ENCODE results near the gene UNC13D.

Gene UNC13D

DNA sequence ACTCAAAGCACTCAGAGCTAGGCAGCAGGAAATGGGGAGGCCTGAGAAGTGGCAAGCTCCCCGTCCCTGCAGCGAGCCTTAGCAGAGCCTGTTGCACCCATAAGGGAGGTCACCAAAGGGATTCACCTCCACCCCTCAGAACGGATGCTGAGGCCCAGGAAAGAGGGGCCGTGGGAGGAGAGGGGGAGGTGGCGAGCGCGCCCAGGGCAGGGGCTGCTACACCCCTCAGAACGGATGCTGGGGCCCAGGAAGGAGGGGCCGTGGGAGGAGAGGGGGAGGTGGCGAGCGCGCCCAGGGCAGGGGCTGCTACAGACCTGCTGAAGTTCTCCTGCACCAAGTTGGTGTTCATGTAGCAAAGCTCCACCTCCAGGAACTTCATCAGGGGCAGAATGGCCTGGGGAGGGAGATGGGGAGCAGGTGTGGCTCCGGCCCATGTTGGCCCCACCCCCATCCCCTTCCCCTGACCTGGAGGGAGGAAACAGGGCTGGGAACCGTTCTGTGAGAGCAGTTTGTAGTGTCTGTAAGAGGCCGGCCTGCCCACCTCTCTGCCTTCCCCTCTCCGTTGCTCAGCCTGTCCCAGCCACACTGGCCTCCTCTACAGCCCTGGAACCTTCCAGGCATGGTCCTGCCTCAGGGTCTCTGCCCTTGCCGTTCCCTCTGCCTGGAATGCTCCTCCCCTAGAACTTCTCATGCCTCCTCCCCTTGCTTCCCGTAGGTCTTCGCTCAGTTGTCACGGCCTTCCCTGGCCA lies 11.4 kb downstream of the UNC13D start:
- H3K27ac ChIP-seq (ENCODE audit: extremely low read depth, low read depth, low read length): no peak overlapping the region
- H3K36me3 ChIP-seq (ENCODE audit: control insufficient read depth in 2 of 2, insufficient read depth in 1 of 2, low read length in 2 of 2): no peaks in the 10 kb centered on the region
- no peaks in the 10 kb centered on the region for H3K4me1 ChIP-seq (ENCODE audit: control insufficient read depth, insufficient read depth, low read length)
- TF ChIP-seq EGR2 (tag by site-specific recombination; IDR thresholded peaks at IDR 0.05; ENCODE audit: low read depth) (peak; percentile 84), KLF1 (tag by site-specific recombination; IDR thresholded peaks at IDR 0.05) (peak; percentile 61), ZNF341 (tag by site-specific recombination; IDR thresholded peaks at IDR 0.05; ENCODE audit: low read depth) (peak; percentile 30; the same call in 1 of the 2 replicates), ZNF184 (tag by site-specific recombination; IDR thresholded peaks at IDR 0.05) (no peak), ZFHX2 (tag by site-specific recombination; conservative IDR thresholded peaks at IDR 0.05) (peak; percentile 90), SCRT1 (tag by site-specific recombination; IDR thresholded peaks at IDR 0.05; ENCODE audit: borderline replicate concordance) (0 out of 2 replicates have a peak, but pooled peaks have one; percentile 5), SP2 (tag by site-specific recombination; IDR thresholded peaks at IDR 0.05) (0 out of 2 replicates have a peak, but pooled peaks have one; percentile 17), ZNF501 (tag by site-specific recombination; IDR thresholded peaks at IDR 0.05) (no peak), SP3 (tag by site-specific recombination; IDR thresholded peaks at IDR 0.05) (peak; percentile 55; the same call in 1 of the 2 replicates), SCRT2 (tag by site-specific recombination; IDR thresholded peaks at IDR 0.05) (peak; percentile 50)
- TF ChIP-seq, protein P1, sequence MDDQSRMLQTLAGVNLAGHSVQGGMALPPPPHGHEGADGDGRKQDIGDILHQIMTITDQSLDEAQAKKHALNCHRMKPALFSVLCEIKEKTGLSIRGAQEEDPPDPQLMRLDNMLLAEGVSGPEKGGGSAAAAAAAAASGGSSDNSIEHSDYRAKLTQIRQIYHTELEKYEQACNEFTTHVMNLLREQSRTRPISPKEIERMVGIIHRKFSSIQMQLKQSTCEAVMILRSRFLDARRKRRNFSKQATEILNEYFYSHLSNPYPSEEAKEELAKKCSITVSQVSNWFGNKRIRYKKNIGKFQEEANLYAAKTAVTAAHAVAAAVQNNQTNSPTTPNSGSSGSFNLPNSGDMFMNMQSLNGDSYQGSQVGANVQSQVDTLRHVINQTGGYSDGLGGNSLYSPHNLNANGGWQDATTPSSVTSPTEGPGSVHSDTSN (CRISPR knock-in tag; IDR thresholded peaks at IDR 0.05): no peak
- ChIA-PET CTCF (interaction anchor here (0.7 to 1.6 kb wide), 3 partner anchors 9 to 20 kb away, joined by 3 to 4 read pairs (median 3); no protein-coding TSS in a partner anchor), POLR2A (interaction anchor here (1.6 kb wide), 1 partner anchor 53 kb away, joined by 5 read pairs; no protein-coding TSS in a partner anchor)
- no peaks in the 10 kb centered on the region for H3K9me3 ChIP-seq (ENCODE audit: control insufficient read depth, insufficient read depth, low read depth, low read length)
- no peak overlapping the region for H3K4me3 ChIP-seq (ENCODE audit: low read depth, low read length)

DNA sequence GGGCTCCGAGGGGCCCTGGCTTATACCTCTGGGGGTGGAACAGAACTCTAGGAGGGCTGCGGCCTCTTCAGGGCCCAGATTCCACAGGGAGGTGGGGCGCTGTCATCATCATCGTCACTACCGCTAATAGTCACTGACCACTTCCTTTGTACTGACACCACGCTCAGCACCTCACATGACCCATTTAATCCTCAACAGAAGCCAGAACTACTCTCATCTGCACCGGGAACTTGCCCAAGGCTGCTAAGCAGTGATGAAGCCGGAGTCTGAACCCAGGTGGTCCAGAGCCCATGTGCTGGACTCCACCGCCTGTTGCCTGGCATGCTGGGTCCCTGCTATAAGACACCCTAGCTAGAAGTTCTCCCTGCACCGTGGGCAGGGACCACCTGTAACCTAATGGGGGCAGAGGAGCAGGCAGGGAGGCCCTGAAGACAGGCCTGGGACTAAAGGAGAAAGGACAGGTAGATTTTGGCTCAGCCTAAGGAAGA lies 12.0 kb downstream of the UNC13D start:
- Histone ChIP-seq H3K4me3 (ENCODE audit: low read depth, low read length) (no peak overlapping the region), H3K9me3 (ENCODE audit: control insufficient read depth, insufficient read depth, low read depth, low read length) (no peaks in the 10 kb centered on the region), H3K27ac (ENCODE audit: extremely low read depth, low read depth, low read length) (no peak overlapping the region), H3K36me3 (ENCODE audit: control insufficient read depth in 2 of 2, insufficient read depth in 1 of 2, low read length in 2 of 2) (no peaks in the 10 kb centered on the region), H3K4me1 (ENCODE audit: control insufficient read depth, insufficient read depth, low read length) (no peaks in the 10 kb centered on the region)
- CTCF ChIA-PET: interaction anchor here (0.7 to 2.5 kb wide), 5 partner anchors 9 to 182 kb away, joined by 3 to 22 read pairs (median 3); no protein-coding TSS in a partner anchor
- POLR2A ChIA-PET: interaction anchor here (1.6 kb wide), 1 partner anchor 52 kb away, joined by 5 read pairs; no protein-coding TSS in a partner anchor
- peak; percentile 88 for TF ChIP-seq SCRT2 (tag by site-specific recombination; IDR thresholded peaks at IDR 0.05)
- peak; percentile 63; the same call in 1 of the 2 replicates for TF ChIP-seq SCRT1 (tag by site-specific recombination; IDR thresholded peaks at IDR 0.05; ENCODE audit: borderline replicate concordance)
- TF ChIP-seq, protein P2, sequence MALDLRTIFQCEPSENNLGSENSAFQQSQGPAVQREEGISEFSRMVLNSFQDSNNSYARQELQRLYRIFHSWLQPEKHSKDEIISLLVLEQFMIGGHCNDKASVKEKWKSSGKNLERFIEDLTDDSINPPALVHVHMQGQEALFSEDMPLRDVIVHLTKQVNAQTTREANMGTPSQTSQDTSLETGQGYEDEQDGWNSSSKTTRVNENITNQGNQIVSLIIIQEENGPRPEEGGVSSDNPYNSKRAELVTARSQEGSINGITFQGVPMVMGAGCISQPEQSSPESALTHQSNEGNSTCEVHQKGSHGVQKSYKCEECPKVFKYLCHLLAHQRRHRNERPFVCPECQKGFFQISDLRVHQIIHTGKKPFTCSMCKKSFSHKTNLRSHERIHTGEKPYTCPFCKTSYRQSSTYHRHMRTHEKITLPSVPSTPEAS (tag by site-specific recombination; IDR thresholded peaks at IDR 0.05): no peak

DNA sequence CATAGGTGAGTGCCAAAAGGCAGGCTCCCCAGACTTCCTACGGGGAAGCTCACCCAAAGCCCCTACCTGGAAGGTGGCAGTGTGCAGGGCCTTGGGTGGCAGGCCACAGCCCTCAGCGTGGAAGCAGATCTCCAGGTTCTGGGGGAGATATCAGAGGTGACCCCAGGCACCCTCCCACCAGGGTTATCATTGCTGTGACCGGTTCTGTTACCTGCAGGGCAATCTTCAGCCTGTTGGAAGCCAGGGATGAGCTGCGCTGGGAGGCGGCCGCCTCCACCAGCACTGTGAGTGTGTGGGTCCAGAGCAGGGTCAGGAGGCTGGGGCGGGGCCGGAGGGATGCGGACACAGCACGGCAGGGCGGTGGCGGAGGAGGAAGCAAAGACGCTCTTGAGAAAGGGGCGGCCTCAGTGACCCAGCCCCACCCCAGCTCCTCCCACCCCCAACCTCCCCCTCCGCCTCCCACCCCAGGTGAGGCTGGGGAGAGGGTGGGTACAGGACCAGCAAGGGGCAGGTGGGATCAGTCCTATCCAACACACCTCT lies 13.1 kb downstream of the UNC13D start:
- H3K9me3 ChIP-seq (ENCODE audit: control insufficient read depth, insufficient read depth, low read depth, low read length): no peaks in the 10 kb centered on the region
- CTCF ChIA-PET: interaction anchor here (0.9 to 2.5 kb wide), 7 partner anchors 12 to 74 kb away, joined by 4 to 22 read pairs (median 6); partner anchors contain the start of gene UNK
- no peak overlapping the region for H3K4me3 ChIP-seq (ENCODE audit: low read depth, low read length)
- H3K4me1 ChIP-seq (ENCODE audit: control insufficient read depth, insufficient read depth, low read length): no peaks in the 10 kb centered on the region
- H3K36me3 ChIP-seq (ENCODE audit: control insufficient read depth in 2 of 2, insufficient read depth in 1 of 2, low read length in 2 of 2): peaks cover 0 to 6% of the 10 kb centered on the region in 2 experiments; a peak in 2 of 3 replicates
- TF ChIP-seq ZNF658 (tag by site-specific recombination; IDR thresholded peaks at IDR 0.05) (no peak), ZNF510 (tag by site-specific recombination; IDR thresholded peaks at IDR 0.05; ENCODE audit: insufficient replicate concordance) (no peak), OVOL3 (tag by site-specific recombination; IDR thresholded peaks at IDR 0.05) (no peak), ZNF274 (IDR thresholded peaks at IDR 0.05; ENCODE audit: low read length) (no peak), ZNF274 (tag by site-specific recombination; IDR thresholded peaks at IDR 0.05; ENCODE audit: borderline replicate concordance) (no peak), ZNF530 (tag by site-specific recombination; IDR thresholded peaks at IDR 0.05; ENCODE audit: low read depth) (no peak), BCL11A (tag by site-specific recombination; IDR thresholded peaks at IDR 0.05; ENCODE audit: low read depth) (no peak), REPIN1 (tag by site-specific recombination; IDR thresholded peaks at IDR 0.05; ENCODE audit: low read depth) (no peak), ZNF558 (tag by site-specific recombination; IDR thresholded peaks at IDR 0.05) (no peak), ZNF76 (tag by site-specific recombination; IDR thresholded peaks at IDR 0.05; ENCODE audit: borderline replicate concordance, low read depth) (no peak), SP7 (tag by site-specific recombination; IDR thresholded peaks at IDR 0.05) (no peak)
- TF ChIP-seq, protein P3, sequence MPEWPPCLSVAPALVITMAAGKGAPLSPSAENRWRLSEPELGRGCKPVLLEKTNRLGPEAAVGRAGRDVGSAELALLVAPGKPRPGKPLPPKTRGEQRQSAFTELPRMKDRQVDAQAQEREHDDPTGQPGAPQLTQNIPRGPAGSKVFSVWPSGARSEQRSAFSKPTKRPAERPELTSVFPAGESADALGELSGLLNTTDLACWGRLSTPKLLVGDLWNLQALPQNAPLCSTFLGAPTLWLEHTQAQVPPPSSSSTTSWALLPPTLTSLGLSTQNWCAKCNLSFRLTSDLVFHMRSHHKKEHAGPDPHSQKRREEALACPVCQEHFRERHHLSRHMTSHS (tag by site-specific recombination; IDR thresholded peaks at IDR 0.05): no peak
- POLR2A ChIA-PET: interaction anchor here (1.6 to 1.8 kb wide), 3 partner anchors 47 to 55 kb away, joined by 5 to 14 read pairs (median 8); partner anchors contain the start of gene UNK
- no peak overlapping the region for H3K27ac ChIP-seq (ENCODE audit: extremely low read depth, low read depth, low read length)

Data from HEK293 (cell line).